ENCODE data around the gene ITIH5.
"Not testable (repeated sequence)": the region's sequence is repeated elsewhere in the genome, so short reads cannot be mapped to it uniquely, and the experiment has no call there.

Gene ITIH5

GRCh38 chr10:7700577-7701125, 33.9 kb upstream of the ITIH5 start:
- no peaks in the 10 kb centered on the region for H3K36me3 Mint-ChIP-seq
- no peak overlapping the region for H3K4me3 Mint-ChIP-seq
- no peaks in the 10 kb centered on the region for H3K4me1 Mint-ChIP-seq
- ATAC-seq (ENCODE audit: low read depth) (no peak), DNase-seq (ENCODE audit: low spot score in 2 of 2) (no peak)
- H3K9me3 Mint-ChIP-seq = no peaks in the 10 kb centered on the region
- no peak overlapping the region for H3K27ac Mint-ChIP-seq
- H3K27me3 Mint-ChIP-seq = peaks cover 14% of the 10 kb centered on the region

- peaks cover 7% of the 10 kb centered on the region for H3K9me3 Mint-ChIP-seq
- H3K4me1 Mint-ChIP-seq = no peaks in the 10 kb centered on the region
- no peak overlapping the region for H3K4me3 Mint-ChIP-seq
- peaks cover 3% of the 10 kb centered on the region for H3K36me3 Mint-ChIP-seq
- H3K27me3 Mint-ChIP-seq = peaks cover 10% of the 10 kb centered on the region
- DNase-seq (ENCODE audit: low spot score in 2 of 2) (no peak), ATAC-seq (ENCODE audit: low read depth) (no peak)
- H3K27ac Mint-ChIP-seq = no peak overlapping the region
Measured at GRCh38 chr10:7697426-7697825, 30.7 kb upstream of the ITIH5 start.

GRCh38 chr10:7696545-7696944, 29.8 kb upstream of the ITIH5 start:
- H3K36me3 Mint-ChIP-seq = peaks cover 3% of the 10 kb centered on the region
- DNase-seq (ENCODE audit: low spot score in 2 of 2) = no peak
- no peaks in the 10 kb centered on the region for H3K4me1 Mint-ChIP-seq
- no peak overlapping the region for H3K4me3 Mint-ChIP-seq
- H3K27me3 Mint-ChIP-seq = peaks cover 10% of the 10 kb centered on the region
- no peak for ATAC-seq (ENCODE audit: low read depth)
- H3K27ac Mint-ChIP-seq = no peak overlapping the region
- H3K9me3 Mint-ChIP-seq = peaks cover 7% of the 10 kb centered on the region

- H3K9me3 Mint-ChIP-seq; H3K27me3 Mint-ChIP-seq; ATAC-seq (ENCODE audit: low read depth); DNase-seq (ENCODE audit: low spot score in 2 of 2); H3K4me1 Mint-ChIP-seq; H3K36me3 Mint-ChIP-seq; H3K27ac Mint-ChIP-seq; H3K4me3 Mint-ChIP-seq: not testable (repeated sequence)
Measured at GRCh38 chr10:7693194-7693593, 26.4 kb upstream of the ITIH5 start.

- not testable (repeated sequence) for H3K27me3 Mint-ChIP-seq; H3K27ac Mint-ChIP-seq; ATAC-seq (ENCODE audit: low read depth); H3K4me3 Mint-ChIP-seq; DNase-seq (ENCODE audit: low spot score in 2 of 2); H3K36me3 Mint-ChIP-seq; H3K4me1 Mint-ChIP-seq; H3K9me3 Mint-ChIP-seq
Measured at GRCh38 chr10:7692368-7692767, 25.6 kb upstream of the ITIH5 start.

GRCh38 chr10:7690885-7691597, 24.3 kb upstream of the ITIH5 start:
- not testable (repeated sequence) for H3K36me3 Mint-ChIP-seq; H3K4me1 Mint-ChIP-seq; H3K27ac Mint-ChIP-seq; H3K27me3 Mint-ChIP-seq; H3K9me3 Mint-ChIP-seq; DNase-seq (ENCODE audit: low spot score in 2 of 2); H3K4me3 Mint-ChIP-seq
- peak; percentile 13 for ATAC-seq (ENCODE audit: low read depth)

- Mint-ChIP-seq H3K27me3 (peaks cover 1% of the 10 kb centered on the region), H3K36me3 (peaks cover 5% of the 10 kb centered on the region), H3K4me1 (peaks cover 6% of the 10 kb centered on the region), H3K27ac (no peak overlapping the region), H3K9me3 (peaks cover 9% of the 10 kb centered on the region), H3K4me3 (no peak overlapping the region)
- ATAC-seq (ENCODE audit: low read depth) = no peak
- no peak for DNase-seq (ENCODE audit: low spot score in 2 of 2)
Measured at GRCh38 chr10:7689591-7689990, 22.8 kb upstream of the ITIH5 start.

- Mint-ChIP-seq H3K27ac (no peak overlapping the region), H3K9me3 (peaks cover 12% of the 10 kb centered on the region), H3K27me3 (peaks cover 3% of the 10 kb centered on the region), H3K4me3 (peak overlapping the region; percentile 22), H3K36me3 (peaks cover 2% of the 10 kb centered on the region), H3K4me1 (peaks cover 6% of the 10 kb centered on the region)
- DNase-seq (ENCODE audit: low spot score in 2 of 2) (peak; percentile 49 to 67), ATAC-seq (ENCODE audit: low read depth) (peak; percentile 91)
Measured at GRCh38 chr10:7687228-7687907, 20.6 kb upstream of the ITIH5 start.

GRCh38 chr10:7686351-7687171, 19.8 kb upstream of the ITIH5 start:
- no peak for ATAC-seq (ENCODE audit: low read depth)
- DNase-seq (ENCODE audit: low spot score in 2 of 2) = no peak
- peaks cover 6% of the 10 kb centered on the region for H3K36me3 Mint-ChIP-seq
- no peak overlapping the region for H3K4me3 Mint-ChIP-seq
- peaks cover 16% of the 10 kb centered on the region for H3K9me3 Mint-ChIP-seq
- peaks cover 7% of the 10 kb centered on the region for H3K27me3 Mint-ChIP-seq
- no peak overlapping the region for H3K27ac Mint-ChIP-seq
- peaks cover 6% of the 10 kb centered on the region for H3K4me1 Mint-ChIP-seq

- H3K4me1 Mint-ChIP-seq; H3K27me3 Mint-ChIP-seq; ATAC-seq (ENCODE audit: low read depth); H3K36me3 Mint-ChIP-seq; DNase-seq (ENCODE audit: low spot score in 2 of 2); H3K27ac Mint-ChIP-seq; H3K4me3 Mint-ChIP-seq: not testable (repeated sequence)
- H3K9me3 Mint-ChIP-seq = peaks cover 15% of the 10 kb centered on the region
Measured at GRCh38 chr10:7680078-7680477, 13.3 kb upstream of the ITIH5 start.

GRCh38 chr10:7679256-7679655, 12.5 kb upstream of the ITIH5 start:
- H3K4me1 Mint-ChIP-seq = no peaks in the 10 kb centered on the region
- H3K36me3 Mint-ChIP-seq = peaks cover 5% of the 10 kb centered on the region
- H3K9me3 Mint-ChIP-seq = peaks cover 14% of the 10 kb centered on the region
- H3K4me3 Mint-ChIP-seq = no peak overlapping the region
- peaks cover 11% of the 10 kb centered on the region for H3K27me3 Mint-ChIP-seq
- ATAC-seq (ENCODE audit: low read depth) (no peak), DNase-seq (ENCODE audit: low spot score in 2 of 2) (no peak)
- H3K27ac Mint-ChIP-seq = no peak overlapping the region

GRCh38 chr10:7672341-7673134, 5.8 kb upstream of the ITIH5 start:
- H3K4me3 Mint-ChIP-seq = no peak overlapping the region
- DNase-seq (ENCODE audit: low spot score in 2 of 2) (no peak), ATAC-seq (ENCODE audit: low read depth) (no peak)
- no peaks in the 10 kb centered on the region for H3K9me3 Mint-ChIP-seq
- peaks cover 2% of the 10 kb centered on the region for H3K36me3 Mint-ChIP-seq
- peaks cover 6% of the 10 kb centered on the region for H3K4me1 Mint-ChIP-seq
- H3K27ac Mint-ChIP-seq = no peak overlapping the region
- peaks cover 36% of the 10 kb centered on the region for H3K27me3 Mint-ChIP-seq

GRCh38 chr10:7670157-7670556, 3.4 kb upstream of the ITIH5 start:
- Mint-ChIP-seq H3K9me3 (no peaks in the 10 kb centered on the region), H3K36me3 (peaks cover 2% of the 10 kb centered on the region), H3K27ac (no peak overlapping the region), H3K4me3 (no peak overlapping the region), H3K27me3 (peaks cover 46% of the 10 kb centered on the region), H3K4me1 (peaks cover 9% of the 10 kb centered on the region)
- DNase-seq (ENCODE audit: low spot score in 2 of 2) = no peak
- ATAC-seq (ENCODE audit: low read depth) = no peak
